HUDEP-2 (cell line): ENCODE data around the gene SLC12A7.

ENCODE experiments used
- DNase-seq, 76 experiments: peaks; one replicate each; lab custom pipeline; 2025; ENCODE audit not compliant: unreplicated experiment in 76 of 76; lab: John Stamatoyannopoulos, UW

SLC12A7 gene

DNA sequence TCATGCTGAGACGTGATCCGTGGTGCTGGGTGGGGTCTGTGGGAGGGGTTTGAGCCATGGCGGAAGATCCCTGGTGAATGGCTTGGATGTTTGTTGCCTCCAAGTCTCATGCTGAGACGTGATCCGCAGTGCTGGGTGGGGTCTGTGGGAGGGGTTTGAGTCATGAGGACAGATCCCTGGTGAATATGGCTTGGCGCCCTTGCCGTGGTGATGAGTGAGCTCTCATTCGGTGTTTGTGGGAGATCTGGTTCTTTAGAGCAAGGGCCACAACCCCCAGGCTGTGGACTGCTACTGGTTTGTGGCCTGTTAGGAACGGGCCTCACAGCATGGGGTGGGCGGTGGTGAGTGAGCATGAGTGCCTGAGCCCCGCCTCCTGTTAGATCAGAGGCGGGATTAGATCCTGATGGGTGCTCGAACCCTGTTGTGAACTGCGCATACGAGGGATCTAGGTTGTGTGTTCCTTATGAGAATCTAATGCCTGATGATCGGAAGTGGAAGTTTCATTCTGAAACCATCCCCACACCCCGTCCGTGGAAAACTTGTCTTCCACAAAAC, 72.1 kb downstream of the SLC12A7 start:
- DNase-seq, result no peak

DNA sequence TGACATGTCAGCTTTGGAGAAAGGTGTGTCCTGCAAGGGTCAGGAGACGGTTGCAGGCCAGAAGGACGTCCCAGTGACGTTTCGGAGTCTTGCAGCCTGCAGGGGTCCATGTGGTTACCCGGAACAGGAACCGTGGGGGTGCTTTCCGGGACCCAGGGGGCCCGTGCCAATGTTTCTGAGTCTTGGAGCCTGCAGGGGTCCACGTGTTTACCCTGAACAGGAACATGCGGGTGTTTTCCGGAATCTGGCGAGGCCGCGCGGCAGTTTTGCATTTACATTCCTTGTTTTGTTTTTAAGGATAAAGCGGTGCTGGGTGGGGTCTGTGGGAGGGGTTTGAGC, 72.7 kb downstream of the SLC12A7 start:
- DNase-seq, result no peak

- no peak for DNase-seq
Measured at GRCh38 chr5:1038417-1039209, 73.2 kb downstream of the SLC12A7 start.

DNA sequence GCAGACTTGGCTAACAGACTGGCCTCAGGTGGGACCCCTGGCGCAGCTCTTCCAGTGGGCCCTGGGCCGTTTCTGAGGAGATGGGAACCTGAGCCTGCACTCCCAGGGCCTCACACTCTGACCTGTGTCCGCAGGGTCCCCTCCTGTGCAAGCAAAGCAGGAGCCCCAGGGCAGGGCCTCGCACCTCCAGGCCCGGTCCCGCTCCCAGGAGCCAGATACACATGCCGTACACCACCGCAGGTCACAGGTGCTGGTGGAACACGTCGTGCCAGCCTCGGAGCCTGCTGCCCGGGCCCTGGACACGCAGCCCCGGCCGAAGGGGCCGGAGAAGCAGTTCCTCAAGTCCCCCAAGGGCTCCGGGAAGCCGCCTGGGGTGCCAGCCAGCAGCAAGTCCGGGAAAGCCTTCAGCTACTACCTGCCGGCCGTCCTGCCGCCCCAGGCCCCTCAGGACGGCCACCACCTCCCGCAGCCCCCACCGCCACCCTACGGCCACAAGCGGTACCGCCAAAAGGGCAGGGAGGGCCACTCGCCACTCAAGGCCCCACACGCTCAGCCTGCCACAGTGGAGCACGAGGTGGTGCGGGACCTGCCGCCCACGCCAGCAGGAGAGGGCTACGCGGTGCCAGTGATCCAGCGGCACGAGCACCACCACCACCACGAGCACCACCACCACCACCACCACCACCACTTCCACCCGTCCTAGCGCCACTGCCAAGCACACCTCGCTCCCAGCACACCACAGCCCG, 74.0 kb downstream of the SLC12A7 start:
- no peak for DNase-seq

GRCh38 chr5:1037123-1037670, 74.7 kb downstream of the SLC12A7 start:
- DNase-seq, result no peak

- no peak for DNase-seq
Measured at GRCh38 chr5:1036504-1037122, 75.2 kb downstream of the SLC12A7 start.

GRCh38 chr5:1035421-1036405, 76.2 kb downstream of the SLC12A7 start:
- no peak for DNase-seq

DNA sequence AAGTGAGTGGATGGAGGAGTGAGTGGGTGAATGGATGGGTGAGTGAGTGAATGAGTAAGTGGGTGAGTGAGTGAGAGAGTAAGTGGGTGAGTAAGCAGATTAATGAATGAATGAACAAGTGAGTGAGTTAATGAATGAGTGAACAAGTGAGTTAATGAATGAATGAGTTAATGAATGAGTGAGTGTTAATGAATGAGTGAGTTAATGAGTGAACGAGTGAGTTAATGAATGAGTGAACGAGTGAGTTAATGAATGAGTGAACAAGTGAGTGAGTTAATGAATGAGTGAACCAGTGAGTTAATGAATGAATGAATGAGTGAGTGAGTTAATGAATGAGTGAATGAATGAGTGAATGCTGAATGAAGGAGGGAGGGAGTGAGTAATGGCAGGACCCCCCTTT, 76.9 kb downstream of the SLC12A7 start:
- no peak for DNase-seq

- DNase-seq, result no peak
Measured at GRCh38 chr5:1034421-1034905, 77.4 kb downstream of the SLC12A7 start.

DNA sequence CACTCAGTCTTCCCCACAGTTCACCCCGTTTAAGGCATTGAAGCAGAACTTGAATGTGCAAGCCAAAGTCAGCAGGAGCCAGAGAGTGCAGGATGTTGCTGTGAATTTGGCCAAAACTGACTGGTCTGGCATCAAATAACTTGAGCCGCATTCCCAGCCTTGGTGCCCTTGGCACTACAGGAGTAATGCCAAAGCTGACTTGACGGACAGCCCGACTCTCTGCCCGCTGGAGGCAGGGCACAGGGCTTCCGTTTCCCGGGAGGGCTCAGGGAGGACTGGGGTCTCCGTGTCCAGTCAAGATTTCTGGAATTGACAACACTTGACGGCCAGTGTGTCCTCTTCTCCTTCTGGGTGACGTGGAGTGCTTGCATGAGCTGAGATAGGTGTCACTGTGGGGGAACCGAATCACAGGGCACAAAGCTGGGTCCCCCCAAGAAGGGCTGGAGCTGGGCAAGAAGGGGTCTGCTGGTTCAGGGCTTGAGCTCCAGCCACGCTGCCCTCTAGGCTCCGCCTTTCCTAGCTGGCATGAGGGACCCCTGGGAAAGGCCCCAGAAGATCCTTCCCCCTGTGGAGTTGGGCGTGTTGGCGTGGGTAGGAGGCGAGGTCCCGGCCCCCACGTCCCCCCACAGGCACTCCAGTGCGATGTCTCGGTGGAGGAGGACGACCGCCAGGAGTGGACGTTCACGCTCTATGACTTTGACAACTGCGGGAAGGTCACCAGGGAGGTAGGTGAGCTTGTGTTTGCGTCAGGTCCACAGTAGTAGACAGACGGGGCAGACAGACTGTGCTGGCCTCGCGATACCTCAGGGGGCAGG, 78.0 kb downstream of the SLC12A7 start:
- DNase-seq, result no peak

DNA sequence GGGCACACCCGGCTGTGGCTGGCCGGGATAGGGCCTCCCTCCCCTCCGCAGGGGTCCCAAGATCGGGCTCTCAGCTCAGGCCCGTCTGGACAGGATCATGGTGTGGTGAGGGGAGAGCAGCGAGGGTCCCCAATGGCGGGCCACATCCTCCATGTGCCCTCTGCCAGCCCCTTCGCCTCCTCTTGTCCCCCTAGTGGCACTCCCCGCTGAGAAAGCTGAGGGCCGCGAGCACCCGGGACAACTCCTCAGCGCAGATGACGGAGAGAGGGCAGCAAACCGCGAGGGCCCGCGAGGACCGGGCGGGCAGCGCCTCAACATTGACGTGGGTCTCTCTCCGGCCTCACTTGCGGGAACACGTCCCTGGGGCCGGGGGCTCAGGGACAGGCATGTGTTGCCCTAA, 78.7 kb downstream of the SLC12A7 start:
- no peak for DNase-seq

DNA sequence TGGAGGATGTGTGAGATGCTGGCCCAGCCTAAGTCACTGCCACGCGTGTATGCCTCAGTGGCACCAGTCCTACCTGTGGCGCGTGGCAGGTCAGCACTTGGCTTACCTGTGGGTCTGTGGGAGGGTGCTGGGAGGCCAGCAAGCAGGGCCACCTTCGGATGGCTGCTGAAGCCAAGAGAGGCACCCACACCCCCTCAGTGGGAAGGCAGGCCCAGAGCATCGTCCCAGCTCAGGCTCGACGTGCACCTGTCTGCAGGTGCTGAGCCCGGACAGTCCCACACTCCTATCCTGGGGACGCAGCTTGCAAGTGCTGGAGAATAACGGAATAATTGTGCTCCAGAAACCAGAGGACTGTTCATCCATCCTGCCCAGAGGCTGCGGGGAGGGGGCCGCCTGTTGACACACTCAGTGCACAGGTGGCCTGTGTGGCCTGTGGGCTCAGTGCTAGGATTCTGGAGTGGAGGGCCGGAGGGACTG, 79.3 kb downstream of the SLC12A7 start:
- DNase-seq, result no peak

DNA sequence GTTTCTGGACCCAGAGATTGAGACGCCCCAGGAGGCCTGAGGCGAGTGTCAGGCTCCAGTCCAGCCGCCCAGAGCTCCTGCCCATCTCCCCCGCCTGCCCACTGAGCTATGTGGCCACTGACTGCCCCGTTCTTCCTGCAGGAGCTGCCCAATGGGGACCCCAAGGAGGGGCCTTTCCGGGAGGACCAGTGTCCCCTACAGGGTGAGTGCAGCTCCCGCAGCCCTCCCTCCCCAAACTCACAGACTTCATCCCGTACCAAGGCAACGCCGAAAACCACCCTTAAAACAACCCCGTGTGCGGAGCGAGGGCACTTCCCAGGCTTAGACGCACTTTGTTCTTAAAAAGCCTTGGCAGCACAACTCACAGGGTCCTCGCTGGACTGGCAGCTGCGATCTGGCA, 79.9 kb downstream of the SLC12A7 start:
- DNase-seq, result no peak

- DNase-seq, result no peak
Measured at GRCh38 chr5:1031306-1031959, 80.4 kb downstream of the SLC12A7 start.

- DNase-seq, result no peak
Measured at GRCh38 chr5:1030801-1031271, 81.0 kb downstream of the SLC12A7 start.

DNA sequence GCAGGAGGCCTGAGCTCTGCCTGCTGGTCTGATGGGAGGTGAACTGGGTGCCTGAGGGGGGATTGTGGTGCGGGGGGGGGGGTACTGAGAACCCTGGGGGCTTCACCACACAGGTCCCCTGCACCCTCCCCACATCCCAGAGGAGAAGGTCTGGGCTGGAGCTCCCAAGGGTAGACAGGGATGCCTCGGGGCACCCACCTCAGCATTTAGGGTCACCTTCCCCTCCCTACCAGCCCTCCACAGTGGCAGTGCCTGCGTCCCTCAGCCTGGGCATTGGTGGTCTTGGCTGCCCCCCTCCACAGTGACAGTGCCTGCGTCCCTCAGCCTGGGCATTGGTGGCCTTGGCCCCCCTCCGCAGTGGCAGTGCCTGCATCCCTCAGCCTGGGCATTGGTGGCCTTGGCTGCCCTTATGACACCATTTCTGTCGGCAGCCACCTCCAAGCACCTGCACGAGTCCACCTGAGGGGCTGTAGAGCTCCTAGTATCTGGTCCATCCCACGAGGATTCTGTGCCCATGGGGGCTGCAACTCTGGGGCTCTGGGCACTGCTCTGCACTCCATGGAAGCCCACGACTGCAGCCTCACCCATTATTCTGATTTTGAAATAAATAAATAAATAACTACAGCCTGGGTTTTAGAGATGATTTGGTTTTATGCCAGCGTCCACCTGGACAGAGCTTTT, 81.8 kb downstream of the SLC12A7 start:
- no peak for DNase-seq

DNA sequence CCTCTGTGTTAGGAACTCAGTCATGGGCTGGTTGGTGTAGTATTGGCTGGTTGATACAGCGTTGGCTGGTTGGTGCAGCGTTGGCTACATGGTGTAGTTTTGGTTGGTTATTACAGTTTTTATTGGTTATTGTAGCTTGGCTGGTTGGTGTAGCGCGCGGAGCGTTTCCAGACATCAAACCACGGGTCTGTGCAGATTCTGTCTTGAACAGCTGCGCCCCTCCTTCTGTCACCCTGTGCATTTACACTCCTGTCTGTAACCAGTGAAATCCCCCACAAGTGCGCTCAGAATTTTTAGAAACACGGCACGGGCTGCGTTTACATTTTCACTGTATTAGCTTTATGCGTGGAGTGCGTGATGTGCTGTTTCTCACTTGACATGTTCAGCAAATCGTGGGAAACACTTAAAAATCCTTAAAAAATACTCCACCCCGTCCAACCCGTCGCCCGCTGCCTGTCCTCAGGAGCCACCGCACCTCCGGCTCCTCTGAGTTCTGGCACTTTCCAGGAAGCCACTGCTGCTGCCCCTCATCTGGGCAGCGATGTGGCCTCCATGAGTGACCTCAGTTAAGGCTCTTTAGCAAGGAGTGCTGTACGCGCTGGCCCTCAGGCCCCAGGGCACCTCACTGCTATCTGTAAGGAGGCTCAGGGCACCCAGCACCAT, 82.5 kb downstream of the SLC12A7 start:
- DNase-seq, result no peak
